MCF 10A (cell line): ENCODE data around the gene CDKN1A. TPM values are rescaled to one million over a fixed set of nuclear protein-coding genes. Genes with fewer than 3 reads are reported as not detected.

Experiments used
- Bru-seq: library from RNA; stranded (reverse); fragments of 400-500 nt; gene quantifications from one replicate; lab custom pipeline; 2021; lab: Mats Ljungman, UMichigan
- BruChase-seq, 2 experiments: library from RNA; stranded (reverse); fragments of 400-500 nt; gene quantifications; one replicate each; lab custom pipeline; 2021; lab: Mats Ljungman, UMichigan
- BruUV-seq: library from RNA; stranded (reverse); fragments of 400-500 nt; replicated peaks from 2 replicates; lab custom pipeline; 2021; lab: Mats Ljungman, UMichigan
- CTCF ChIA-PET: fragments of 300-600 bp; sonication (Branson Sonifier 250); formaldehyde crosslinking; extraction: SDS; loops from one replicate; lab custom pipeline; 2021; ENCODE audit warnings: antibody characterized with exemption, inconsistent platforms; lab: Yijun Ruan, JAX
- POLR2A ChIA-PET: fragments of 300-600, 350-650 bp; sonication (Branson Sonifier 250); formaldehyde crosslinking; extraction: SDS; loops from one replicate; lab custom pipeline; 2020; ENCODE audit warnings: antibody characterized with exemption, inconsistent platforms; lab: Yijun Ruan, JAX
- DNase-seq: peaks from one replicate; pipeline ENCODE4 v3.0.0-alpha.2; 2018; ENCODE audit not compliant: unreplicated experiment
- H3K27ac Mint-ChIP-seq: one replicate; pipeline ENCODE4 v1.8.0; 2022; ENCODE audit warnings: mild to moderate bottlenecking, low read depth, mixed read lengths; ENCODE audit not compliant: unreplicated experiment
- H3K27me3 Mint-ChIP-seq: one replicate; pipeline ENCODE4 v1.8.0; 2022; ENCODE audit warnings: mixed read lengths; ENCODE audit not compliant: insufficient read depth, unreplicated experiment
- H3K36me3 Mint-ChIP-seq: one replicate; pipeline ENCODE4 v1.8.0; 2022; ENCODE audit warnings: mild to moderate bottlenecking, moderate library complexity, mixed read lengths; ENCODE audit not compliant: insufficient read depth, unreplicated experiment
- H3K4me1 Mint-ChIP-seq: one replicate; pipeline ENCODE4 v1.8.0; 2022; ENCODE audit warnings: mixed read lengths; ENCODE audit not compliant: insufficient read depth, unreplicated experiment
- H3K4me3 Mint-ChIP-seq: one replicate; pipeline ENCODE4 v1.8.0; 2022; ENCODE audit warnings: mild to moderate bottlenecking, moderate library complexity, mixed read lengths; ENCODE audit not compliant: unreplicated experiment
- H3K9me3 Mint-ChIP-seq: one replicate; pipeline ENCODE4 v1.8.0; 2022; ENCODE audit warnings: mixed read lengths; ENCODE audit not compliant: unreplicated experiment
- intact Hi-C: fragments of 100-400 bp; cut with micrococcal nuclease; formaldehyde crosslinking; loops from 2 replicates; pipeline ENCODE4 v1.14.1; 2022
- long read RNA-seq: library from polyadenylated mRNA; stranded (forward); transcript quantifications from one replicate; pipeline ENCODE4 v2.0.0, GENCODE V29; 2022
- total RNA-seq: library from RNA; stranded (reverse); gene quantifications from 2 replicates; pipeline ENCODE4 v1.2.3, GENCODE V29; 2022
- TF ChIP-seq, protein P1 (sequence below): fragments of 200-600 bp; IDR thresholded peaks from one replicate; pipeline ENCODE4 v1.8.0; 2022; ENCODE audit warnings: antibody characterized with exemption, mild to moderate bottlenecking; ENCODE audit not compliant: unreplicated experiment

Gene CDKN1A
- total RNA-seq (407 and 489 TPM in 2 replicates), Bru-seq, nascent RNA (percentile 98 among the genes with signal in this experiment), BruChase-seq, experiment 1, labeled RNA remaining after a 6-hour chase (percentile 98 among the genes with signal in this experiment), BruChase-seq, experiment 2, labeled RNA remaining after a 2-hour chase (percentile 99 among the genes with signal in this experiment)
- long read RNA-seq, transcript CDKN1A-202 (4 exons, 793 nt): minor isoform, 5 of 1,585 reads
- long read RNA-seq, transcript CDKN1A-203 (3 exons, 2,267 nt): minor isoform, 51 of 1,585 reads
- long read RNA-seq, transcript CDKN1A-201 (3 exons, 2,180 nt): major isoform, 1,188 of 1,585 reads
- long read RNA-seq, partial matches to known transcripts: 231 of 1,585 reads
- long read RNA-seq, other reads (novel, unspliced or antisense): 108 of 1,585 reads

DNA sequence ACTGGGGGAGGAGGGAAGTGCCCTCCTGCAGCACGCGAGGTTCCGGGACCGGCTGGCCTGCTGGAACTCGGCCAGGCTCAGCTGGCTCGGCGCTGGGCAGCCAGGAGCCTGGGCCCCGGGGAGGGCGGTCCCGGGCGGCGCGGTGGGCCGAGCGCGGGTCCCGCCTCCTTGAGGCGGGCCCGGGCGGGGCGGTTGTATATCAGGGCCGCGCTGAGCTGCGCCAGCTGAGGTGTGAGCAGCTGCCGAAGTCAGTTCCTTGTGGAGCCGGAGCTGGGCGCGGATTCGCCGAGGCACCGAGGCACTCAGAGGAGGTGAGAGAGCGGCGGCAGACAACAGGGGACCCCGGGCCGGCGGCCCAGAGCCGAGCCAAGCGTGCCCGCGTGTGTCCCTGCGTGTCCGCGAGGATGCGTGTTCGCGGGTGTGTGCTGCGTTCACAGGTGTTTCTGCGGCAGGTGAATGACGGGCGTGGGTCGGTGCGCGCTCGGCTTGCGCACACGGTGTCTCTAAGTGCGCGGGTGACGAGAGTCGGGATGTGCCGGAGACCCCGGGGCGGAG, at the start of gene CDKN1A:
Gene CDKN1A, plus strand, starts transcription at position 227 of the 555 bp plus-strand sequence. CDS start 5,388 bp downstream, outside the sequence.
- Mint-ChIP-seq H3K36me3 (peaks cover 57% of the 10 kb centered on the region), H3K4me1 (peaks cover 29% of the 10 kb centered on the region), H3K27me3 (no peaks in the 10 kb centered on the region), H3K27ac (peak within 1 kb of the TSS; percentile 97), H3K9me3 (no peaks in the 10 kb centered on the region), H3K4me3 (peak within 1 kb of the TSS; percentile 87)
- ChIA-PET CTCF (interaction anchor here (0.6 to 8.0 kb wide), 4 partner anchors 12 to 83 kb away, joined by 3 to 37 read pairs (median 10); no protein-coding TSS in a partner anchor), POLR2A (interaction anchor here (0.7 to 17.5 kb wide), 27 partner anchors 9 to 1182 kb away, joined by 3 to 495 read pairs (median 4); partner anchors contain the start of gene SRSF3)
- intact Hi-C loops: loop anchor here (5.0 kb wide), 1 partner anchor 131 kb away; the partner anchor contains the start of gene STK38
- peak; percentile 90 for DNase-seq
- BruUV-seq: no TSS peak
- TF ChIP-seq, protein P1, sequence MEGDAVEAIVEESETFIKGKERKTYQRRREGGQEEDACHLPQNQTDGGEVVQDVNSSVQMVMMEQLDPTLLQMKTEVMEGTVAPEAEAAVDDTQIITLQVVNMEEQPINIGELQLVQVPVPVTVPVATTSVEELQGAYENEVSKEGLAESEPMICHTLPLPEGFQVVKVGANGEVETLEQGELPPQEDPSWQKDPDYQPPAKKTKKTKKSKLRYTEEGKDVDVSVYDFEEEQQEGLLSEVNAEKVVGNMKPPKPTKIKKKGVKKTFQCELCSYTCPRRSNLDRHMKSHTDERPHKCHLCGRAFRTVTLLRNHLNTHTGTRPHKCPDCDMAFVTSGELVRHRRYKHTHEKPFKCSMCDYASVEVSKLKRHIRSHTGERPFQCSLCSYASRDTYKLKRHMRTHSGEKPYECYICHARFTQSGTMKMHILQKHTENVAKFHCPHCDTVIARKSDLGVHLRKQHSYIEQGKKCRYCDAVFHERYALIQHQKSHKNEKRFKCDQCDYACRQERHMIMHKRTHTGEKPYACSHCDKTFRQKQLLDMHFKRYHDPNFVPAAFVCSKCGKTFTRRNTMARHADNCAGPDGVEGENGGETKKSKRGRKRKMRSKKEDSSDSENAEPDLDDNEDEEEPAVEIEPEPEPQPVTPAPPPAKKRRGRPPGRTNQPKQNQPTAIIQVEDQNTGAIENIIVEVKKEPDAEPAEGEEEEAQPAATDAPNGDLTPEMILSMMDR: no peak

DNA sequence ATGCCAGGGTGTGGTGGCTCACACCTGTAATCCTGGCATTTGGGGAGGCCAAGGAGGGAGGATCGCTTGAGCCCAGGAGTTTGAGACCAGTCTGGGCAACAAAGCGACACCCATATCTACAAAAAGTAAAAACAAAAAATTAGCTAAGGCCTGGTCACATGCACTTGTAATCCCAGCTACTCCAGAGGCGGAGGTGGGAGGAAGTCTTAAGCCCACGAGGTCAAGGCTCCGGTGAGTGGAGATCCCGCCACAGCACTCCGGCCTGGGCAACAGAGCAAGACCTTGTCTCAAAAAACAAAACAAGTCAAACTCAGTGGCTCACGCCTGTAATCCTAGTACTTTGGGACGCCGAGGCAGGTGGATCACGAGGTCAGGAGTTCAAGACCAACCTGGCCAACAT, 48.7 kb upstream of the CDKN1A start:
- H3K27ac Mint-ChIP-seq: no peak overlapping the region
- no peaks in the 10 kb centered on the region for H3K36me3 Mint-ChIP-seq
- no peak for DNase-seq
- POLR2A ChIA-PET: interaction anchor here (0.7 to 3.3 kb wide), 4 partner anchors 13 to 207 kb away, joined by 3 to 63 read pairs (median 10); partner anchors contain the start of gene CDKN1A
- no TSS peak for BruUV-seq
- H3K9me3 Mint-ChIP-seq: no peaks in the 10 kb centered on the region
- intact Hi-C loops: no loop called here
- no peak overlapping the region for H3K4me3 Mint-ChIP-seq
- TF ChIP-seq, protein P1: no peak
- CTCF ChIA-PET: interaction anchor here (0.6 to 1.9 kb wide), 5 partner anchors 10 to 50 kb away, joined by 3 to 7 read pairs (median 4); no protein-coding TSS in a partner anchor
- no peaks in the 10 kb centered on the region for H3K27me3 Mint-ChIP-seq
- H3K4me1 Mint-ChIP-seq: peaks cover 13% of the 10 kb centered on the region

DNA sequence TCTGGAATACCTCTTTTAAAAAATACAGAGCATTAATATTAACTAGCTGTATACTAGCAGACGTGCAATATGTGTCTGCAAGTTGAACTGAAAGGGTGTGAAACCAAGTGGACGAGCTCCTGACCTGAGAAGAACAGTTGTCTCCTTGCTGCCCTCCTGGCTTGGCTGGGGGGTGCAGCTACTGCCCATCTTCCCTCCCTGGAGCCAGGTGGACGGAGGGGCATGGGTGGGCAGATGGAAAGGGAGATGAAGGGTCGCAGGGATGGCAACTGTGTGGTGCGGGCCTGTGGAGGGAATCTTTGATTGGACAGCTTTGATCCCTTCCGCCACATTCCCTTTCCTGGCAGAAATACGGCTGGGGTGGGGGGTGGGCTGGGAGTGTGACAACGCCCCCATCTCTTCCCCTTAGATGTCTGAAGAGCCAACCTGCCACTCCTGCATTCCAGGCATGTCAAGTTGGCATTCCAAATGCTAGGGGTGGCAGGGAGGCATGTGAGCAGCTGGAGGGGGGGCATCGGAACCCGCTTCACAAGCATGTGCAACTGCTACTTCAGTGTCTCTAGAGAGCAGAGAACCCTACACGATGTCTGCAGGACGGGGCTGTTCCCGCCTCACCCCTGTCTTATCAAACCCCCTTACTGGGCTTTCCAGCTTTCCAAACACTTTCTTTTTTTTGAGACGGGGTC, 47.0 kb upstream of the CDKN1A start:
- no peak for DNase-seq
- H3K27me3 Mint-ChIP-seq: no peaks in the 10 kb centered on the region
- TF ChIP-seq, protein P1: no peak
- H3K27ac Mint-ChIP-seq: no peak overlapping the region
- intact Hi-C loops: no loop called here
- no peak overlapping the region for H3K4me3 Mint-ChIP-seq
- no peaks in the 10 kb centered on the region for H3K36me3 Mint-ChIP-seq
- BruUV-seq: no TSS peak
- no peaks in the 10 kb centered on the region for H3K9me3 Mint-ChIP-seq
- H3K4me1 Mint-ChIP-seq: peaks cover 17% of the 10 kb centered on the region
- ChIA-PET CTCF (interaction anchor here (0.7 to 1.5 kb wide), 3 partner anchors 46 to 540 kb away, joined by 3 to 5 read pairs (median 4); no protein-coding TSS in a partner anchor), POLR2A (interaction anchor here (0.6 kb wide), 1 partner anchor 209 kb away, joined by 3 read pairs; no protein-coding TSS in a partner anchor)
